H9 (cell line): ENCODE measurements around the gene CNPY2. TPM values are rescaled to one million over a fixed set of nuclear protein-coding genes. Genes with fewer than 3 reads are reported as not detected.
"Not testable (repeated sequence)": the region's sequence is repeated elsewhere in the genome, so short reads cannot be mapped to it uniquely, and the experiment has no call there.

Experiments
- DNase-seq: peaks from one replicate; pipeline ENCODE4 v3.0.0-alpha.2; 2017
- H2AFZ ChIP-seq: one replicate; pipeline ENCODE4 v1.6.1; 2013; ENCODE audit warnings: mild to moderate bottlenecking, low read length, control low read depth, moderate library complexity
- H2AK5ac ChIP-seq: 2 replicates; pipeline ENCODE4 v1.6.1; 2013; ENCODE audit warnings: low read length, control low read depth, mixed read lengths; ENCODE audit not compliant: insufficient read length
- H2BK120ac ChIP-seq: one replicate; pipeline ENCODE4 v1.6.1; 2013; ENCODE audit warnings: low read depth, mild to moderate bottlenecking, low read length, control low read depth, inconsistent platforms; ENCODE audit not compliant: poor library complexity, severe bottlenecking
- H2BK12ac ChIP-seq: 2 replicates; pipeline ENCODE4 v1.6.1; 2013; ENCODE audit warnings: low read length, control low read depth, mixed read lengths, low read depth; ENCODE audit not compliant: insufficient read length
- H2BK15ac ChIP-seq: 2 replicates; pipeline ENCODE4 v1.6.1; 2013; ENCODE audit warnings: low read depth, low read length, control low read depth
- H2BK20ac ChIP-seq: one replicate; pipeline ENCODE4 v1.6.1; 2013; ENCODE audit warnings: low read depth, mild to moderate bottlenecking, low read length, control low read depth, inconsistent platforms; ENCODE audit not compliant: poor library complexity, severe bottlenecking
- H2BK5ac ChIP-seq: 2 replicates; pipeline ENCODE4 v1.6.1; 2013; ENCODE audit warnings: low read length, control low read depth, mixed read lengths; ENCODE audit not compliant: insufficient read length
- H3K14ac ChIP-seq: 2 replicates; pipeline ENCODE4 v1.6.1; 2013; ENCODE audit warnings: low read length, control low read depth; ENCODE audit not compliant: insufficient read depth
- H3K18ac ChIP-seq: 2 replicates; pipeline ENCODE4 v1.6.1; 2013; ENCODE audit warnings: low read depth, mild to moderate bottlenecking, mixed read lengths, low read length, control low read depth; ENCODE audit not compliant: insufficient read length
- H3K23ac ChIP-seq: 2 replicates; pipeline ENCODE4 v1.6.1; 2013; ENCODE audit warnings: low read length, control low read depth, mixed read lengths, low read depth; ENCODE audit not compliant: insufficient read length
- H3K23me2 ChIP-seq: 2 replicates; pipeline ENCODE4 v1.6.1; 2013; ENCODE audit warnings: low read depth, mild to moderate bottlenecking, mixed read lengths, low read length, control low read depth; ENCODE audit not compliant: insufficient read length, poor library complexity, severe bottlenecking
- H3K27ac ChIP-seq: 2 replicates; pipeline ENCODE4 v1.5.1; 2013; ENCODE audit warnings: low read length, control low read depth, mixed read lengths, low read depth; ENCODE audit not compliant: insufficient read length
- H3K27me3 ChIP-seq: 2 replicates; pipeline ENCODE4 v1.6.1; 2013; ENCODE audit warnings: low read length, control low read depth, inconsistent platforms; ENCODE audit not compliant: insufficient read depth
- H3K4ac ChIP-seq: 2 replicates; pipeline ENCODE4 v1.6.1; 2013; ENCODE audit warnings: low read depth, mild to moderate bottlenecking, control low read depth, inconsistent platforms, low read length, moderate library complexity
- H3K4me1 ChIP-seq: 2 replicates; pipeline ENCODE4 v1.6.1; 2013; ENCODE audit warnings: low read length, control low read depth, inconsistent platforms; ENCODE audit not compliant: insufficient read depth
- H3K4me2 ChIP-seq: 2 replicates; pipeline ENCODE4 v1.6.1; 2013; ENCODE audit warnings: low read length, control low read depth, mixed read lengths; ENCODE audit not compliant: insufficient read length, insufficient read depth
- H3K56ac ChIP-seq: 2 replicates; pipeline ENCODE4 v1.6.1; 2013; ENCODE audit warnings: low read depth, mild to moderate bottlenecking, mixed read lengths, low read length, control low read depth; ENCODE audit not compliant: insufficient read length
- H3K79me1 ChIP-seq: 2 replicates; pipeline ENCODE4 v1.6.1; 2013; ENCODE audit warnings: low read depth, mild to moderate bottlenecking, moderate library complexity, low read length, control low read depth, inconsistent platforms; ENCODE audit not compliant: insufficient read depth, poor library complexity, severe bottlenecking
- H3K79me2 ChIP-seq: 2 replicates; pipeline ENCODE4 v1.6.1; 2013; ENCODE audit warnings: low read length, control low read depth, inconsistent platforms; ENCODE audit not compliant: insufficient read depth
- H3K9ac ChIP-seq: 2 replicates; pipeline ENCODE4 v1.6.1; 2013; ENCODE audit warnings: low read length, control low read depth, mixed read lengths; ENCODE audit not compliant: insufficient read length; ENCODE audit errors: extremely low read depth
- H3K9me3 ChIP-seq: one replicate; pipeline ENCODE4 v1.6.1; 2013; ENCODE audit warnings: low read depth, low read length, inconsistent platforms; ENCODE audit not compliant: control insufficient read depth
- H3T11ph ChIP-seq: one replicate; pipeline ENCODE4 v1.6.1; 2013; ENCODE audit warnings: mild to moderate bottlenecking, low read length, control low read depth, inconsistent platforms
- H4K20me1 ChIP-seq: one replicate; pipeline ENCODE4 v1.6.1; 2013; ENCODE audit not compliant: control insufficient read depth, insufficient read length, insufficient read depth
- H4K5ac ChIP-seq: 2 replicates; pipeline ENCODE4 v1.6.1; 2013; ENCODE audit warnings: low read depth, mild to moderate bottlenecking, mixed read lengths, low read length, control low read depth; ENCODE audit not compliant: insufficient read length
- H4K8ac ChIP-seq: replicated peaks from 2 replicates; pipeline ENCODE4 v1.6.1; 2013; ENCODE audit warnings: low read length, control low read depth, mixed read lengths, low read depth; ENCODE audit not compliant: insufficient read length
- H4K91ac ChIP-seq: 2 replicates; pipeline ENCODE4 v1.6.1; 2013; ENCODE audit warnings: low read depth, mild to moderate bottlenecking, moderate library complexity, mixed read lengths, low read length, control low read depth; ENCODE audit not compliant: insufficient read length
- H3K27ac Mint-ChIP-seq, 3 experiments: 2 replicates in 2 of 3; 3 replicates in 1 of 3; pipeline ENCODE4 v1.8.0; 2020 to 2021; ENCODE audit warnings: mixed read lengths in 3 of 3, mild to moderate bottlenecking in 1 of 3, moderate library complexity in 1 of 3
- H3K27me3 Mint-ChIP-seq: 2 replicates; pipeline ENCODE4 v1.8.0; 2021; ENCODE audit warnings: low read depth, mild to moderate bottlenecking, moderate library complexity, mixed read lengths
- H3K36me3 Mint-ChIP-seq, 3 experiments: 2 replicates in 2 of 3; 3 replicates in 1 of 3; pipeline ENCODE4 v1.8.0; 2020 to 2021; ENCODE audit warnings: low read depth in 3 of 3, mixed read lengths in 3 of 3; ENCODE audit not compliant: insufficient read depth in 1 of 3
- H3K4me1 Mint-ChIP-seq, 2 experiments: 2 replicates each; pipeline ENCODE4 v1.8.0; 2020; ENCODE audit warnings: mixed read lengths in 2 of 2
- H3K4me3 Mint-ChIP-seq, 2 experiments: 2 replicates in 1 of 2; 3 replicates in 1 of 2; pipeline ENCODE4 v1.8.0; 2020 to 2021; ENCODE audit warnings: mild to moderate bottlenecking in 2 of 2, mixed read lengths in 2 of 2, moderate library complexity in 1 of 2
- H3K9me3 Mint-ChIP-seq, 2 experiments: 2 replicates in 1 of 2; 3 replicates in 1 of 2; pipeline ENCODE4 v1.8.0; 2020; ENCODE audit warnings: mild to moderate bottlenecking in 2 of 2, mixed read lengths in 2 of 2, moderate library complexity in 1 of 2
- WGBS: extraction: QIAGEN DNeasy Blood & Tissue Kit; methylation state at CpG from one replicate; pipeline ENCODE4 v1.1.7; 2013; ENCODE audit warnings: missing lambda C conversion rate, low lambda C conversion rate, mixed read lengths; ENCODE audit not compliant: insufficient read length; ENCODE audit errors: extremely low coverage; 5-methylcytosine and 5-hydroxymethylcytosine counted together
- total RNA-seq: library from RNA; stranded (reverse); gene quantifications from 2 replicates; pipeline ENCODE4 v1.2.1, GENCODE V29; 2021
- TF ChIP-seq, protein P1 (sequence below): fragments of 200-600 bp; sonication (generic); conservative IDR thresholded peaks from 3 replicates; pipeline ENCODE4 v1.8.0; 2021; ENCODE audit warnings: antibody characterized with exemption, mild to moderate bottlenecking

Gene CNPY2
- total RNA-seq, 1 experiment from 2014 or later: 221 TPM

DNA sequence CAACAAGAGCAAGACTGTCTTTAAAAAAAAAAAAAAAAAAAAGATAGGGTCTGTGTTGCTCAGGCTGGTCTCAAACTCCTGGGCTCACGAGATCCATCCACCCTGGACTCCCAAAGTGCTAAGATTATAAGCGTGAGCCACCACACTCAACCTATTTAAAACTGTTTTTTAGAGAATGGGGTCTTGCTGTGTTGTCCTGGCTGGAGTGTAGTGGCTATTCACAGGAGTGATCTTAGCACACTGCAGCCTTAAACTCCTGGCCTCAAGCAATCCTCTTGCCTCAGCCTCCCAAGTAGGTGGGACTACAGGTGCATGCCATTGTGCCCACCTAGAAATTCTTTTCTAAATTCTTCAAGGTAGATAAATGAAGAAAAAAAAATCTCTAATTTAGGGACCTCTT, 41.5 kb downstream of the CNPY2 start:
- no peak overlapping the region for H3K9ac ChIP-seq
- no peak overlapping the region for H3K4ac ChIP-seq
- H2BK15ac ChIP-seq: no peak overlapping the region
- no peak for DNase-seq
- no peak overlapping the region for H3K56ac ChIP-seq
- TF ChIP-seq, protein P1, sequence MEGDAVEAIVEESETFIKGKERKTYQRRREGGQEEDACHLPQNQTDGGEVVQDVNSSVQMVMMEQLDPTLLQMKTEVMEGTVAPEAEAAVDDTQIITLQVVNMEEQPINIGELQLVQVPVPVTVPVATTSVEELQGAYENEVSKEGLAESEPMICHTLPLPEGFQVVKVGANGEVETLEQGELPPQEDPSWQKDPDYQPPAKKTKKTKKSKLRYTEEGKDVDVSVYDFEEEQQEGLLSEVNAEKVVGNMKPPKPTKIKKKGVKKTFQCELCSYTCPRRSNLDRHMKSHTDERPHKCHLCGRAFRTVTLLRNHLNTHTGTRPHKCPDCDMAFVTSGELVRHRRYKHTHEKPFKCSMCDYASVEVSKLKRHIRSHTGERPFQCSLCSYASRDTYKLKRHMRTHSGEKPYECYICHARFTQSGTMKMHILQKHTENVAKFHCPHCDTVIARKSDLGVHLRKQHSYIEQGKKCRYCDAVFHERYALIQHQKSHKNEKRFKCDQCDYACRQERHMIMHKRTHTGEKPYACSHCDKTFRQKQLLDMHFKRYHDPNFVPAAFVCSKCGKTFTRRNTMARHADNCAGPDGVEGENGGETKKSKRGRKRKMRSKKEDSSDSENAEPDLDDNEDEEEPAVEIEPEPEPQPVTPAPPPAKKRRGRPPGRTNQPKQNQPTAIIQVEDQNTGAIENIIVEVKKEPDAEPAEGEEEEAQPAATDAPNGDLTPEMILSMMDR: no peak
- no peaks in the 10 kb centered on the region for H3K23me2 ChIP-seq
- H2BK5ac ChIP-seq: no peak overlapping the region
- no peak overlapping the region for H2BK12ac ChIP-seq
- H3K4me1 ChIP-seq: no peaks in the 10 kb centered on the region
- no peak overlapping the region for H4K8ac ChIP-seq
- no peaks in the 10 kb centered on the region for H3K4me1 Mint-ChIP-seq
- no peaks in the 10 kb centered on the region for H3K9me3 Mint-ChIP-seq
- H3K23ac ChIP-seq: no peak overlapping the region
- H3K27ac Mint-ChIP-seq: no peak overlapping the region
- no peak overlapping the region for H2BK120ac ChIP-seq
- H2BK20ac ChIP-seq: no peak overlapping the region
- no peaks in the 10 kb centered on the region for H4K20me1 ChIP-seq
- H3K9me3 ChIP-seq: no peaks in the 10 kb centered on the region
- H3K36me3 Mint-ChIP-seq: peaks cover 39 to 88% (median 59%) of the 10 kb centered on the region in 3 experiments; a peak in 6 of 7 replicates
- H3K4me3 Mint-ChIP-seq: no peak overlapping the region
- no peak overlapping the region for H4K91ac ChIP-seq
- no peak overlapping the region for H4K5ac ChIP-seq
- H3K27ac ChIP-seq: no peak overlapping the region
- no peak overlapping the region for H2AK5ac ChIP-seq
- WGBS: no CpG with 5 or more reads among the region's 2 CpGs
- no peak overlapping the region for H3K18ac ChIP-seq
- H3K4me2 ChIP-seq: no peak overlapping the region
- no peaks in the 10 kb centered on the region for H3K79me2 ChIP-seq
- H3T11ph ChIP-seq: no peak overlapping the region
- no peaks in the 10 kb centered on the region for H3K27me3 ChIP-seq
- H2AFZ ChIP-seq: no peak overlapping the region
- H3K79me1 ChIP-seq: no peaks in the 10 kb centered on the region
- no peak overlapping the region for H3K14ac ChIP-seq
- H3K27me3 Mint-ChIP-seq: no peaks in the 10 kb centered on the region

DNA sequence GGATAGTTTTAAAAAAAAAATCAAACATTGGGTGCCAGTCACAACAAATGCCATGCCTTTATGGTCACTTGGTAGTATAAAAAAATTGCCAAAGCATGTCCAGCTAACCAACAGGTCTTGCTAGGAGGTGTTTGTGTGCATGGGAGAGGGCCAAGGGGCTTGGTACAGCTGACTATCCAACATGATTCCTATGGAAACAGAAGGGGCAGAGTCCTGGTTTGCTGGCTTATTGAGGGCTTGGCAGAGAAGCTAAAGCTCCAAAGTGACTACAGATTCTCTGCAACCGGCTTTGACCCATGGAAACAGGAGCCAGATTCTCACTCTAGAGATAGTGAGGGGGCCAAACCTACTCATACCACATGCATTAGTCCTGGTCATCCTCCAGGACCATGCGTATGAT, 43.3 kb downstream of the CNPY2 start:
- not testable (repeated sequence) for H3K79me1 ChIP-seq, H3K27me3 ChIP-seq, H2BK120ac ChIP-seq, H3K27ac ChIP-seq, H3K9me3 ChIP-seq, H3K4ac ChIP-seq, H3K4me1 ChIP-seq, H2BK15ac ChIP-seq, H4K5ac ChIP-seq, DNase-seq, H3T11ph ChIP-seq, H3K4me3 Mint-ChIP-seq, H2AK5ac ChIP-seq, H3K4me1 Mint-ChIP-seq, H2BK12ac ChIP-seq, H3K9me3 Mint-ChIP-seq, H3K23me2 ChIP-seq, H2BK20ac ChIP-seq, H4K91ac ChIP-seq, H3K23ac ChIP-seq, H2AFZ ChIP-seq, H3K9ac ChIP-seq, H2BK5ac ChIP-seq, H3K79me2 ChIP-seq, H3K14ac ChIP-seq, H4K8ac ChIP-seq, H3K18ac ChIP-seq, H4K20me1 ChIP-seq, H3K27ac Mint-ChIP-seq, H3K4me2 ChIP-seq, H3K27me3 Mint-ChIP-seq, H3K56ac ChIP-seq
- H3K36me3 Mint-ChIP-seq: peaks cover 37 to 78% (median 58%) of the 10 kb centered on the region in 3 experiments; a peak in 6 of 7 replicates
- WGBS: no CpG with 5 or more reads among the region's 2 CpGs
